GM21723 (cell line): ENCODE measurements around the gene TNRC18.

ENCODE experiments used
- ATAC-seq: cut with Tn5 transposase; IDR thresholded peaks from one replicate; pipeline ENCODE4 v1.9.1; 2021; ENCODE audit warnings: mild to moderate bottlenecking, moderate library complexity; ENCODE audit not compliant: unreplicated experiment

Gene TNRC18

GRCh38 chr7:5450549-5451327, 27.1 kb upstream of the TNRC18 start:
- no peak for ATAC-seq

- ATAC-seq = no peak
These were observed 24.9 kb upstream of the TNRC18 start for GRCh38 chr7:5448378-5449037.

- ATAC-seq = no peak
These were observed 22.5 kb upstream of the TNRC18 start for GRCh38 chr7:5445981-5446594.

DNA sequence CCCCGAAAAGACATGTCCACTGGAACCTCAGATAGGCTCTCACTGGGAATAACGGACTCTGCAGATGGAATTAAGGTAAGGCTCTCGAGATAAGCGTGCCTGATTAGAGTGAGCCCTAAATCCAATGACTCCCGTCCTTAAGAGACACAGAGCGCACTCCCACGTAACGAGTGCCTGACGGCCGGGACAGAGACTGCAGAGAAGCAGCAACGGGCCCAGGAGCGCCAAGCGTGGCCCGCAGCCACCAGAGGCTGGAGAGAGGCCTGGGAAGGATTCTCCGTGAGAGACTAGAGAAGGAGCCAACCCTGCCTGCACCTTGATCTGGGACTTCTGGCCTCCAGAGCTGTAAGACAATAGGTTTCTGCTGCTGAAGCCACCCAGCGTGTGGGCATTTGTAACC, 20.0 kb upstream of the TNRC18 start:
- no peak for ATAC-seq

- no peak for ATAC-seq
These were observed 19.2 kb upstream of the TNRC18 start for GRCh38 chr7:5442757-5443305.

GRCh38 chr7:5441840-5442503, 18.3 kb upstream of the TNRC18 start:
- ATAC-seq = no peak

DNA sequence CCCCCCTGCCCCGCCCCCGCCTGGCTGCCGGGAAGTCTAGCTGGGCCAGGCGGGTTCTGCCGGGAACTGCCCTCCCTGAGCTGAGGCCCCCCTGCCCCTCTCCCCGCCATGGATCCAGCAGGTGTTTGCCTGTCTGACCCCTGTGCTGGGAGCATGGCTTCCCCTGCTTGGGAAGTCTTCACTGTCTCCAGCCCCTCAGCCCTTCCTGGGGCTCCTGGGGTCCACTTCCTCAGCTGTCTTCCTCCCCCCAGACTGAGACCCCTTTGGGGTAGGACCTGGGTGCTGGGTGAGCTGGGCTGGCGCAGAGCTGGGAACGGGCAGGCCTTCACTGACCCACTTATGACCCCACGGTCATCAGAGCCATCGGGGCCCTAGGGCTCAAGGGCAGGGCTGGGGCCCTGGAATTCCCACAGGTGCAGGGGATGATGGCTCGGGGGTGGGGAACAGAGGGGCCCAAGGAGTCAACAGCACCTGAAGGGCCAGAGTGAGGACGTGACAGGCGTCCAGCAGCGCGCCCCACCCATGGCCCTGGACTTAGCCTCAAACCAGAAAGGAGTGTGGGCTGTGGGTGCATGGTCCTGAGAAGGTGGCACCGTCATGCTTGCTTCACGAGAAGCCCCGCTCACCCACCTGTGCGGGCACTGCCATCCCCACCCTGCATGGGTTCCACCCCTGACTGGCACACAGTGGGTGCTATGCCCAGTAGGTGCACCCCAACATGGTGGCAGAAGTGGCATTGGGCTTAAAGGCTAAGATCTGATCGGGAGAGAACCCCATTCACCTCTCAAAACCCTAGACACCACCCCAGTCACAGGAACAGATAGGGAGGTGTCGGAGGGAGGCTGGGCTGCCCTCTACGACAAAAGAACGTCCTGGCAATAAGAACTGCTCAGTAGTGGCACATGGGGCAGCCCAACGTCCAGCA, 16.2 kb upstream of the TNRC18 start:
- ATAC-seq = no peak

DNA sequence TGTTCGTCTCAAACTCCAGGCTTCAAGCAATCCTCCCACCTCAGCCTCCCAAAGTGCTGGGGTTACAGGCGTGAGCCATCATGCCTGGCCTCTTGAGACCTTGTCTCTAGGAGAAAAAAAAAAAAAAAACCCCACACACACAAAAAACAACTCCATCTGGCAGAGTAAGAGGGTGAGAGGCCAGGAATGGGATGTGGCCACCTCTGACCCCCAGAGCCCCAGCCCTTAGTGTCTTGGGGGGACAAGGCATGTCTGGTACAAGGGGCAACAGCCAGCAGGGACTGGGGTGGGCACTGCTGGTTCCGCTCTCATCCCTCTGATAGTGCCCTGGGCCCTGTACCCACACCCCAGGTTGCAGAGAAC, 15.6 kb upstream of the TNRC18 start:
- no peak for ATAC-seq

DNA sequence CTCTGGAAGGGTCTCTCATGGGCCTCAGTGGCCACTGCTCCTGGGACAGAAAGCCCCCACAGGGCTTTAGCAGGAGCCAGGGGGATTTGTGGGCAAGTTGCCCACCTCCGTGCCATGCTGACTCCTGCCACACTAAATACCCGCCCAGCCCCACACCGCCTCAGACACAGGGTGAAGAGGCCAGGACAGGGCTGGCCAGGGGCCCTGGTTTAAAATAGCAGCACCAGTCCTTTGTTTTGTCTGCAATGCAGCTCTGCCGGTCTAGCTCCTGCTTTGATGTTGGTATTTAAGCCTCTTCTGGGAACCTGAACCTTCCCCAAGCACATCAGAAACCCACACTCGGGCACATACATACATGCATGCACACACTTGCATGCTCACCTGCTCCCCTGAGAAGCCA, 14.4 kb upstream of the TNRC18 start:
- ATAC-seq = no peak

DNA sequence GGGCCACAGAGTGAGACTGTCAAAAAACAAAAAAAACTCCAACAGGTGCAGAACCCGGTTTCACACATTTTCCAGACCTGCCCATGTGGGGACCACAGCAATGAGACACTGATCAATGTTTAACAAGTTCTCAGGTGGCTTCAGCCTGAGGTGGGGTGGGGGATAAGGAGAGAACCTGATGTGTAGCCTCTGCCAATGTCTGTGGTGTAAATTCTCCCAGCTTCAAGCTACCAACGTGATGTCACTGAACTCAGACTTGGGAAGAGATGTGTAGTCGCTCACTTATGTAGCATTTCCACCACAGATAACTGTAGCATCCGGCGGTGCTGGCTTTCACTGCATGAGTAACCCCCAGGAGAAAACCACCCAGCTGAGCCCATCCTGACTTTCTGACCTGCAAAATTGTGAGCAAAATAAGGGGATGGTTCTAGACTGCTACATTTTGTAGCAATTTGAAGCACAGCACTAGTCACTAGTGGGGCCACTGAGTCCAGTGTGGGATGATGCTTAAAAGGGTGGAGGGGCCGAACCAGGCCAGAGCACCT, 13.8 kb upstream of the TNRC18 start:
- ATAC-seq = no peak

- ATAC-seq = no peak
These were observed 12.5 kb upstream of the TNRC18 start for GRCh38 chr7:5436003-5436678.

- ATAC-seq = no peak
These were observed 11.8 kb upstream of the TNRC18 start for GRCh38 chr7:5435291-5436002.

DNA sequence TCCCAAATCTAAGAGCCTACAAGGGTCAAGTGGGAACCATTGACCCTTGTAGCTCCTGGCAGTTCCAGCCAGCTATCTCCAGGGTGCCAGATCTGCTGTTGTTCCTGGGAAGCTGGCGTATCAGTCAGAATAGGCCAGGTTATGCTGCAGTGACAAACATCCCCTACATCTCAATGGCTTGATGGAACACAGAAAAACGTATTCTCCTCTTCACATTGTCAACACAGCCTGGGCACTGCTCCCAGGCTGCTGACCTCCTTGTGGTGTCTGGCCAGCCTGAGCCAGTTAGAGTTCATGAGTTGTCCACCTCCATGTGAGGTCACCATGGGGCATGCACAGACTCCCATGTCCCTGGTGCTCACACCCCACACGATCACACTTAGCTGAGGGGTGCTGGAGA, 9.5 kb upstream of the TNRC18 start:
- ATAC-seq = no peak

DNA sequence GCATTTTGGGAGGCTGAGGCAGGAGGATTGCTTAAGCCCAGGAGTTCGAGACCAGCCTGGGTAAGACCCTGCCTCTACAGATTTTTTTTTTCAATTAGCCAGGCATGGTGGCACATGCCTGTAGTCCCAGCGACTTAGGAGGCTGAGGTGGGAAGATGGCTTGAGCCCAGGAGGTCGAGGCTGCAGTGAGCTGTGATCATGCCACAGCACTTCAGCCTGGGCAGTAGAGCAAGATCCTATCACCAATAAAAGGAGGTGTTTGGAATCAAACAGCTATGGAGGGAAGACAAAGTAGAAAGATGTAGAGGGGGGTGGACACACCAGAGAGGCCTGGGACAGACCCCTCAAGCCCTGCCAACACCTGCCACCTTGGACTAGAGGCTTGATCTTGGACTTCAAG, 9.1 kb upstream of the TNRC18 start:
- ATAC-seq = no peak

- ATAC-seq = no peak
These were observed 8.0 kb upstream of the TNRC18 start for GRCh38 chr7:5431560-5432015.

DNA sequence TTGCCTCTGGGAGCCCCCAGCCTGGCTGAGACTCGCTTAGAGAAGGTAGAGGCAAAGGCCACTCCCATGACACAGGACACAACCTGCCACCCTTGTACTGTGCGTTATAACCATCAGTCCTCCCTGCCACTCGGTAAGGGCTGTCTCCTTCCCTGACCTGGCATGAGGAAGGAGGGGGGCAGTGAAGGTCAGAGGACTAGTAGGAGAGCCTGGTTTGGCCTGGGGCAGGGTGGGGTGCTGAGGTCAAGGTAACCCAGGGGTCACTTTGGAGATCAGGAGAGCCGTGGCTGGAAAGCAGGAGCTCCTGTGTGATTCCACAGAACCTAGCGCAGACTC, 6.9 kb upstream of the TNRC18 start:
- ATAC-seq = no peak

DNA sequence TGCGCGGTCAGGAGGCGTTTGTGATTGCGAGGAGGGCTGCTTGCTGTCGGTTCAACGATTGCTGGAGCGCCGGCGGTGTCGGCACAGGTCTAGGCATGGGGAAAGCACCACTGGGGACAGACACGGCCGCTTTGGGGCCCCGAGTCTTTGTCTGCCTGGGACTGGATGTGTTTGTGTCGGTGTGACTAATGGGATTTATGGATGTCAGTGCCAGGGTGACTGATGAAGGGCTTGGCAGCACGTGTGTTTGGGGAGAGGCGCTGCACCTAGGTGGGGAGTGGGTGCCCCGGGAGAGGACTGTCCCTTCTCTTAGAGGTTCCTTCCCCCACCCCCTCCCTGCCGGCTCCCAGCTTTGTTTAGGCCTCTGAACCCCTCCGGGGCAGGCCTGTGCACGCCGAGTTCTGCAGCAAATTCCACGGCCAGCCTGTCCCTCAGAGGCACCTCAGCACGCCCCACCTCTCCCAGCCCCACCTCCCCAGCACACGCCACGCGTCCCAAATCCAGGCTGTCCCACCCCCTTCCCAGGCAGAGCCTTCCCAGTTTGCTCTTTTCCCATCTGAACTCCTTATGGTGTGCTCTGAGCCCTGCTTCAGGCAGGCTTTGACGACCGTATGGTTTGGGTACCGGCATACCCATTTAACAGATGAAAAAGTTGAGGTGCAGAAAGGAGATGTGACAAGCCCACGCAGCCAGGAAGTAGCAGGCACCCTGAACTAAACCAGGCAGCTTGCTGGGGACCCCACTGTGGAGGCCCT, 6.4 kb upstream of the TNRC18 start:
- no peak for ATAC-seq

DNA sequence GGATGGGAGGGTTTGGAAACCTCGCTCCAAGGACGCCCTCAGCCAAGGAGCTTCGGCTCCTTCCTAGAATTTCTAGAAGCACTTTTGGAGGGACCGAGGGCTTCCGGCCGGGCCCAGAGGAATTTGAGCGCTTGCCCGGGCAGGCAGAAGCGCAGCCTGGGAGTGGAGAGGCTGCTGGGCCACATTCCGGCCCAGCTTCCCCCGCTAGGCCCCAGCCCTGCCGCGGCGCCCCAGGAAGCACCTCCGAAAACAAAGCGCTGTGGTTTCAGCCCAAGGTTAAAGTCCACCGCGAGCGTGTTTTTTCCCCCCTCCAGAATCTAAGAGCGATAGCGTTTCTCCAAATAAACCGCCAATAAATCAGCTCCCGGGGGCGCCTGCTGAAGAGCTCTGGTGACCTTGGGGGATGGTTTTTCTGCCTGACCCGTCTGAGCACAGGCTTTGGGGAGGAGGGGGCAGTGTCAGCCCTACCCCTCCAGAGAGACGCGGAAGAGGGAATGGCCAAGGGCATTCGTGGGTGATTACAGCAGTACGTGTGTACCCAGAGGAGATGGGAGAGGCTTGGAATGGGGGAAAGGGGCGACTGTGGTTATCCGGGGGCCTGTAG, 5.7 kb upstream of the TNRC18 start:
- ATAC-seq = no peak
